HepG2 (cell line): ENCODE results near the gene KAZN. TPM values are rescaled to one million over a fixed set of nuclear protein-coding genes. Genes with fewer than 3 reads are reported as not detected.

Source experiments
- FOXP1 ChIP-seq, 2 experiments: fragments of 450-650 bp in 1 of 2; IDR thresholded peaks; 2 replicates each; pipeline ENCODE4 v1.6.1; 2017 to 2018; ENCODE audit warnings: antibody characterized with exemption in 1 of 2
- NONO ChIP-seq, 2 experiments: fragments of 450-650 bp in 1 of 2; sonication (generic) in 1 of 2; formaldehyde crosslinking in 1 of 2; IDR thresholded peaks in 1 of 2; conservative IDR thresholded peaks in 1 of 2; 2 replicates each; pipeline versions ENCODE4 v1.6.1 to v1.8.0; 2017 to 2022; ENCODE audit warnings: mild to moderate bottlenecking in 1 of 2, missing genetic modification reagents in 1 of 2, moderate library complexity in 1 of 2
- ZMYM3 ChIP-seq: sonication (generic); formaldehyde crosslinking; IDR thresholded peaks from 2 replicates; pipeline ENCODE4 v1.5.1; 2020; ENCODE audit warnings: mild to moderate bottlenecking, missing genetic modification reagents
- ZNF256 ChIP-seq: sonication (generic); formaldehyde crosslinking; conservative IDR thresholded peaks from 2 replicates; pipeline ENCODE4 v1.4.0; 2020; ENCODE audit warnings: missing genetic modification reagents
- ZNF563 ChIP-seq: sonication (generic); formaldehyde crosslinking; IDR thresholded peaks from 2 replicates; pipeline ENCODE4 v1.8.0; 2022; ENCODE audit warnings: mild to moderate bottlenecking, moderate library complexity, missing genetic modification reagents
- ZNF749 ChIP-seq: sonication (generic); formaldehyde crosslinking; IDR thresholded peaks from 2 replicates; pipeline ENCODE4 v1.8.0; 2022; ENCODE audit warnings: mild to moderate bottlenecking, missing genetic modification reagents, moderate library complexity, borderline replicate concordance
- ZNF788 ChIP-seq: sonication (generic); formaldehyde crosslinking; IDR thresholded peaks from 2 replicates; pipeline ENCODE4 v1.5.0; 2020; ENCODE audit warnings: mild to moderate bottlenecking, missing genetic modification reagents, borderline replicate concordance
- polyA plus RNA-seq, 8 experiments: library from polyadenylated mRNA; depleted of rRNA in 3 of 8; stranded (reverse) in 7 of 8; unstranded in 1 of 8; fragments of >200 nt; fragmentation: Illumina TruSeq in 4 of 8; extraction: Trizol in 4 of 8; gene quantifications; 2 replicates each; pipeline versions ENCODE4 v1.2.1 to v1.2.3, GENCODE V29; 2011 to 2016; ENCODE audit warnings: low read depth in 4 of 8, missing spikeins in 1 of 8, mixed read lengths in 1 of 8; ENCODE audit not compliant: insufficient read depth in 1 of 8
- total RNA-seq, 5 experiments: library from RNA; depleted of rRNA; stranded (reverse); fragments of >200 nt; fragmentation: Illumina TruSeq; extraction: Trizol; gene quantifications; 2 replicates each; pipeline ENCODE4 v1.2.3, GENCODE V29; 2016; ENCODE audit warnings: low read depth in 1 of 5
- TF ChIP-seq, protein P1 (sequence below): sonication (generic); formaldehyde crosslinking; IDR thresholded peaks from 2 replicates; pipeline ENCODE4 v1.5.1; 2020; ENCODE audit warnings: missing genetic modification reagents, mild to moderate bottlenecking, borderline replicate concordance
- TF ChIP-seq, protein P2 (sequence below): sonication (generic); formaldehyde crosslinking; IDR thresholded peaks from 2 replicates; pipeline ENCODE4 v1.4.0; 2020; ENCODE audit warnings: missing genetic modification reagents, borderline replicate concordance
- TF ChIP-seq, protein P3 (sequence below): sonication (generic); formaldehyde crosslinking; IDR thresholded peaks from 2 replicates; pipeline ENCODE4 v1.5.1; 2020; ENCODE audit warnings: missing genetic modification reagents, mild to moderate bottlenecking, borderline replicate concordance
- TF ChIP-seq, protein P4 (sequence below): IDR thresholded peaks from 2 replicates; pipeline ENCODE4 v1.6.1; 2016; ENCODE audit warnings: low read depth, borderline replicate concordance

KAZN gene
- total and polyA plus RNA-seq, 2 of the 13 experiments (the other 11 are each of a cell fraction or from before 2014, with no cell fraction given): 10.4 to 13.5 TPM

DNA sequence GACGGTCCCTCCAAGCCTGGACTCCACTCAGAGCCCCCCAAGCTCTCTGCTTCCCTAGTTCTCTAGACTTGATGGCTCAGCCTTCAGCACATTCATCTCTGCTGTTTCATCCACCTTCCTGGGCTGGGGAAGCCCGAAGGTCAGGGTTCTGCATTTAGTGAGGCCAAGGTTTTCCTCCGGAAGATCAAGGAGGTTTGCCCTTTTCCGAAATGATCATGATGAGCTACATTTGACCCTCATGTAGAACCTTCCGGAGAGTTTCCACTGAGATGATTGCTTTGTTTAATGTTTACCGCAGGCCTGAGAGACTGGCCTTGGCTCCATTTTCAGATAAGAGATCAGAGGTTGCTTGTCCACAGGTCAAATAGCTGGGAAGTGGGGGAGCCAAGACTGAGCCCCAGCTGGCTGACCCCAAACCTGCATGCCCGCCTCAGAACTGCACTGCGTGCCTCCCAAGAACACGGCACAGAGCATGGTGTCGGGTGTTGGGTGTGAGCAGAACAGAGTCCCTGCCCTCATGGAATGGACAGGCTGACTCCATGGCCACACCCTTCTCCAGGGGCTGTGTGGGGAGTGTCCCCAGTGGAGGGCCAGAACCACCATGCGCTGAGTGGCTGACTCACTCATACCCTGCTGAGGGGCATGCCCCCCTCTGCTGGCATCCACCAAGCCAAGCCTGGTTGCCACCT lies 354.3 kb downstream of the KAZN start (continued):
- TF ChIP-seq, protein P1, sequence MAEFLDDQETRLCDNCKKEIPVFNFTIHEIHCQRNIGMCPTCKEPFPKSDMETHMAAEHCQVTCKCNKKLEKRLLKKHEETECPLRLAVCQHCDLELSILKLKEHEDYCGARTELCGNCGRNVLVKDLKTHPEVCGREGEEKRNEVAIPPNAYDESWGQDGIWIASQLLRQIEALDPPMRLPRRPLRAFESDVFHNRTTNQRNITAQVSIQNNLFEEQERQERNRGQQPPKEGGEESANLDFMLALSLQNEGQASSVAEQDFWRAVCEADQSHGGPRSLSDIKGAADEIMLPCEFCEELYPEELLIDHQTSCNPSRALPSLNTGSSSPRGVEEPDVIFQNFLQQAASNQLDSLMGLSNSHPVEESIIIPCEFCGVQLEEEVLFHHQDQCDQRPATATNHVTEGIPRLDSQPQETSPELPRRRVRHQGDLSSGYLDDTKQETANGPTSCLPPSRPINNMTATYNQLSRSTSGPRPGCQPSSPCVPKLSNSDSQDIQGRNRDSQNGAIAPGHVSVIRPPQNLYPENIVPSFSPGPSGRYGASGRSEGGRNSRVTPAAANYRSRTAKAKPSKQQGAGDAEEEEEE: no peak
- no peak for TF ChIP-seq FOXP1 (IDR thresholded peaks at IDR 0.05)
- peak; percentile 89 for TF ChIP-seq FOXP1 (CRISPR knock-in tag; IDR thresholded peaks at IDR 0.05)
- peak; percentile 89; the same call in 1 of the 2 replicates for TF ChIP-seq ZMYM3 (CRISPR knock-in tag)
- no peak for TF ChIP-seq ZNF563 (CRISPR knock-in tag)
- peak; percentile 78; the same call in 1 of the 2 replicates for TF ChIP-seq ZNF788 (CRISPR knock-in tag)
- TF ChIP-seq, protein P2, sequence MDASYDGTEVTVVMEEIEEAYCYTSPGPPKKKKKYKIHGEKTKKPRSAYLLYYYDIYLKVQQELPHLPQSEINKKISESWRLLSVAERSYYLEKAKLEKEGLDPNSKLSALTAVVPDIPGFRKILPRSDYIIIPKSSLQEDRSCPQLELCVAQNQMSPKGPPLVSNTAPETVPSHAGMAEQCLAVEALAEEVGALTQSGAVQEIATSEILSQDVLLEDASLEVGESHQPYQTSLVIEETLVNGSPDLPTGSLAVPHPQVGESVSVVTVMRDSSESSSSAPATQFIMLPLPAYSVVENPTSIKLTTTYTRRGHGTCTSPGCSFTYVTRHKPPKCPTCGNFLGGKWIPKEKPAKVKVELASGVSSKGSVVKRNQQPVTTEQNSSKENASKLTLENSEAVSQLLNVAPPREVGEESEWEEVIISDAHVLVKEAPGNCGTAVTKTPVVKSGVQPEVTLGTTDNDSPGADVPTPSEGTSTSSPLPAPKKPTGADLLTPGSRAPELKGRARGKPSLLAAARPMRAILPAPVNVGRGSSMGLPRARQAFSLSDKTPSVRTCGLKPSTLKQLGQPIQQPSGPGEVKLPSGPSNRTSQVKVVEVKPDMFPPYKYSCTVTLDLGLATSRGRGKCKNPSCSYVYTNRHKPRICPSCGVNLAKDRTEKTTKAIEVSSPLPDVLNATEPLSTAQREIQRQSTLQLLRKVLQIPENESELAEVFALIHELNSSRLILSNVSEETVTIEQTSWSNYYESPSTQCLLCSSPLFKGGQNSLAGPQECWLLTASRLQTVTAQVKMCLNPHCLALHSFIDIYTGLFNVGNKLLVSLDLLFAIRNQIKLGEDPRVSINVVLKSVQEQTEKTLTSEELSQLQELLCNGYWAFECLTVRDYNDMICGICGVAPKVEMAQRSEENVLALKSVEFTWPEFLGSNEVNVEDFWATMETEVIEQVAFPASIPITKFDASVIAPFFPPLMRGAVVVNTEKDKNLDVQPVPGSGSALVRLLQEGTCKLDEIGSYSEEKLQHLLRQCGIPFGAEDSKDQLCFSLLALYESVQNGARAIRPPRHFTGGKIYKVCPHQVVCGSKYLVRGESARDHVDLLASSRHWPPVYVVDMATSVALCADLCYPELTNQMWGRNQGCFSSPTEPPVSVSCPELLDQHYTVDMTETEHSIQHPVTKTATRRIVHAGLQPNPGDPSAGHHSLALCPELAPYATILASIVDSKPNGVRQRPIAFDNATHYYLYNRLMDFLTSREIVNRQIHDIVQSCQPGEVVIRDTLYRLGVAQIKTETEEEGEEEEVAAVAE: no peak
- TF ChIP-seq, protein P3, sequence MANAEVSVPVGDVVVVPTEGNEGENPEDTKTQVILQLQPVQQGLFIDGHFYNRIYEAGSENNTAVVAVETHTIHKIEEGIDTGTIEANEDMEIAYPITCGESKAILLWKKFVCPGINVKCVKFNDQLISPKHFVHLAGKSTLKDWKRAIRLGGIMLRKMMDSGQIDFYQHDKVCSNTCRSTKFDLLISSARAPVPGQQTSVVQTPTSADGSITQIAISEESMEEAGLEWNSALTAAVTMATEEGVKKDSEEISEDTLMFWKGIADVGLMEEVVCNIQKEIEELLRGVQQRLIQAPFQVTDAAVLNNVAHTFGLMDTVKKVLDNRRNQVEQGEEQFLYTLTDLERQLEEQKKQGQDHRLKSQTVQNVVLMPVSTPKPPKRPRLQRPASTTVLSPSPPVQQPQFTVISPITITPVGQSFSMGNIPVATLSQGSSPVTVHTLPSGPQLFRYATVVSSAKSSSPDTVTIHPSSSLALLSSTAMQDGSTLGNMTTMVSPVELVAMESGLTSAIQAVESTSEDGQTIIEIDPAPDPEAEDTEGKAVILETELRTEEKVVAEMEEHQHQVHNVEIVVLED (CRISPR knock-in tag): peak; percentile 61; the same call in 1 of the 2 replicates
- peak; percentile 86 for TF ChIP-seq ZNF256
- TF ChIP-seq ZNF749 (CRISPR knock-in tag): peak; percentile 85; the same call in 1 of the 2 replicates
- TF ChIP-seq NONO (IDR thresholded peaks at IDR 0.05): no peak
- TF ChIP-seq NONO (CRISPR knock-in tag; conservative IDR thresholded peaks at IDR 0.05): peak; percentile 91
- TF ChIP-seq, protein P4, sequence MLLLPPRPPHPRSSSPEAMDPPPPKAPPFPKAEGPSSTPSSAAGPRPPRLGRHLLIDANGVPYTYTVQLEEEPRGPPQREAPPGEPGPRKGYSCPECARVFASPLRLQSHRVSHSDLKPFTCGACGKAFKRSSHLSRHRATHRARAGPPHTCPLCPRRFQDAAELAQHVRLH (CRISPR knock-in tag): peak; percentile 92; the same call in 1 of the 2 replicates
